ENCODE data around the gene DHTKD1. TPM values are rescaled to one million over a fixed set of nuclear protein-coding genes. Genes with fewer than 3 reads are reported as not detected.

DHTKD1 gene
- total and polyA plus RNA-seq, 2 of the 4 experiments (the other 2 are of a cell fraction): 13.9 to 20.3 TPM

DNA sequence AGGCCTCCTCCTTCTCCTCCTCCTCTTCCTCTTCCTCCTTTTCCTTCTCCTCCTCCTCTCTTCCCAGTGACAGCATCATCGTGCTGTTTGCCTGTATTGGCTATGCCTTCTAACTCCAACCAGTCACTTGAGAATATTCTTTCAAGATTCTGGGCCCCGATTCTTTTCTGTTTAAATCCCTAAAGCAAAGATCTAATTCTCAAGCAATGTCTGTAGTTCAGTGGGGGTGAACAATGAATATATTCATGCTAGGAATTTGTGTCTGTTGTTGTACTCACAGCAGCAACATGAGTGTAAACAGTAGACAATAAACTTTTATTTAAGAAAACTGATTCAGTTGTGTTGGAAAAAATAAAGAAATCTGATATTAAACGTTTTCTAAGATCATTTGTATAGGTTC is 96.3 kb downstream of the DHTKD1 start:
- TF ChIP-seq RAD21 (IDR thresholded peaks at IDR 0.05; ENCODE audit: low read length) (no peak), RFX5 (IDR thresholded peaks at IDR 0.05; ENCODE audit: low read depth, low read length) (no peak), RCOR1 (IDR thresholded peaks at IDR 0.05; ENCODE audit: insufficient replicate concordance, low read length) (no peak)
- TF ChIP-seq, protein P1, sequence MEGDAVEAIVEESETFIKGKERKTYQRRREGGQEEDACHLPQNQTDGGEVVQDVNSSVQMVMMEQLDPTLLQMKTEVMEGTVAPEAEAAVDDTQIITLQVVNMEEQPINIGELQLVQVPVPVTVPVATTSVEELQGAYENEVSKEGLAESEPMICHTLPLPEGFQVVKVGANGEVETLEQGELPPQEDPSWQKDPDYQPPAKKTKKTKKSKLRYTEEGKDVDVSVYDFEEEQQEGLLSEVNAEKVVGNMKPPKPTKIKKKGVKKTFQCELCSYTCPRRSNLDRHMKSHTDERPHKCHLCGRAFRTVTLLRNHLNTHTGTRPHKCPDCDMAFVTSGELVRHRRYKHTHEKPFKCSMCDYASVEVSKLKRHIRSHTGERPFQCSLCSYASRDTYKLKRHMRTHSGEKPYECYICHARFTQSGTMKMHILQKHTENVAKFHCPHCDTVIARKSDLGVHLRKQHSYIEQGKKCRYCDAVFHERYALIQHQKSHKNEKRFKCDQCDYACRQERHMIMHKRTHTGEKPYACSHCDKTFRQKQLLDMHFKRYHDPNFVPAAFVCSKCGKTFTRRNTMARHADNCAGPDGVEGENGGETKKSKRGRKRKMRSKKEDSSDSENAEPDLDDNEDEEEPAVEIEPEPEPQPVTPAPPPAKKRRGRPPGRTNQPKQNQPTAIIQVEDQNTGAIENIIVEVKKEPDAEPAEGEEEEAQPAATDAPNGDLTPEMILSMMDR (conservative IDR thresholded peaks at IDR 0.05; ENCODE audit: low read depth, low read length): no peak
- TF ChIP-seq, protein P2, sequence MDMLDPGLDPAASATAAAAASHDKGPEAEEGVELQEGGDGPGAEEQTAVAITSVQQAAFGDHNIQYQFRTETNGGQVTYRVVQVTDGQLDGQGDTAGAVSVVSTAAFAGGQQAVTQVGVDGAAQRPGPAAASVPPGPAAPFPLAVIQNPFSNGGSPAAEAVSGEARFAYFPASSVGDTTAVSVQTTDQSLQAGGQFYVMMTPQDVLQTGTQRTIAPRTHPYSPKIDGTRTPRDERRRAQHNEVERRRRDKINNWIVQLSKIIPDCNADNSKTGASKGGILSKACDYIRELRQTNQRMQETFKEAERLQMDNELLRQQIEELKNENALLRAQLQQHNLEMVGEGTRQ (IDR thresholded peaks at IDR 0.05; ENCODE audit: low read depth, low read length): no peak
- TF ChIP-seq, protein P3, sequence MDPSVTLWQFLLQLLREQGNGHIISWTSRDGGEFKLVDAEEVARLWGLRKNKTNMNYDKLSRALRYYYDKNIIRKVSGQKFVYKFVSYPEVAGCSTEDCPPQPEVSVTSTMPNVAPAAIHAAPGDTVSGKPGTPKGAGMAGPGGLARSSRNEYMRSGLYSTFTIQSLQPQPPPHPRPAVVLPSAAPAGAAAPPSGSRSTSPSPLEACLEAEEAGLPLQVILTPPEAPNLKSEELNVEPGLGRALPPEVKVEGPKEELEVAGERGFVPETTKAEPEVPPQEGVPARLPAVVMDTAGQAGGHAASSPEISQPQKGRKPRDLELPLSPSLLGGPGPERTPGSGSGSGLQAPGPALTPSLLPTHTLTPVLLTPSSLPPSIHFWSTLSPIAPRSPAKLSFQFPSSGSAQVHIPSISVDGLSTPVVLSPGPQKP (IDR thresholded peaks at IDR 0.05; ENCODE audit: borderline replicate concordance, low read depth, low read length): no peak
- intact Hi-C loops (cut with micrococcal nuclease) (no loop called here), in situ Hi-C loops (cut with MboI; ENCODE audit: low sequenced_read_pairs) (no loop called here), dilution Hi-C loops (cut with HindIII; ENCODE audit: low sequenced_read_pairs, unreplicated experiment) (no loop called here)
- Histone ChIP-seq H2BK20ac (ENCODE audit: low read depth, low read length) (no peak overlapping the region), H3K18ac (ENCODE audit: low read depth, low read length) (no peak overlapping the region), H3K9me1 (ENCODE audit: insufficient read depth, low read length) (peaks cover 3% of the 10 kb centered on the region; the same call in 1 of the 2 replicates), H3K9me3 (ENCODE audit: control insufficient read depth, insufficient read depth, low read length) (no peaks in the 10 kb centered on the region), H3K27ac (ENCODE audit: insufficient read depth, low read length) (no peak overlapping the region), H2AK5ac (ENCODE audit: low read depth, low read length) (no peak overlapping the region), H2BK15ac (ENCODE audit: low read depth, low read length) (no peak overlapping the region), H3K4ac (ENCODE audit: low read depth, low read length) (no peak overlapping the region), H3K36me3 (ENCODE audit: control insufficient read depth, insufficient read depth, low read length) (peaks cover 54% of the 10 kb centered on the region), H4K8ac (ENCODE audit: low read depth in 2 of 2, low read length in 2 of 2) (no peak overlapping the region), H3K14ac (replicated peaks; ENCODE audit: low read depth, low read length) (no peak overlapping the region), H3K23ac (ENCODE audit: low read depth, low read length) (no peak overlapping the region), H4K91ac (ENCODE audit: insufficient read depth, low read depth, low read length) (no peak overlapping the region), H3K9ac (ENCODE audit: low read depth, low read length) (no peak overlapping the region), H3K79me1 (ENCODE audit: low read depth in 1 of 2, low read length in 2 of 2) (peaks cover 0 to 7% of the 10 kb centered on the region in 2 experiments; a peak in 1 of 4 replicates), H3K27me3 (ENCODE audit: control insufficient read depth, insufficient read depth, low read length) (no peaks in the 10 kb centered on the region), H2BK120ac (ENCODE audit: low read depth, low read length) (no peak overlapping the region), H4K5ac (ENCODE audit: low read depth, low read length) (no peak overlapping the region), H3K4me2 (ENCODE audit: low read depth, low read length) (no peak overlapping the region), H3K4me1 (ENCODE audit: control insufficient read depth, insufficient read depth, low read length) (no peaks in the 10 kb centered on the region; the same call in 1 of the 2 replicates), H2AK9ac (replicated peaks; ENCODE audit: low read depth, low read length, poor library complexity) (no peak overlapping the region), H4K20me1 (ENCODE audit: insufficient read depth, low read length) (no peaks in the 10 kb centered on the region), H3K4me3 (ENCODE audit: insufficient read depth, low read depth, low read length) (no peak overlapping the region), H3K56ac (ENCODE audit: extremely low read depth, insufficient read depth, low read length) (no peak overlapping the region), H2BK5ac (ENCODE audit: low read depth, low read length, poor library complexity, severe bottlenecking) (no peak overlapping the region), H2AFZ (replicated peaks; ENCODE audit: low read length, poor library complexity) (no peak overlapping the region)
- POLR2A ChIA-PET (ENCODE audit: unreplicated experiment): no interaction called here
- BruUV-seq (replicated peaks): no TSS peak
- DNase-seq: no peak
- no peak for ATAC-seq (ENCODE audit: low read depth)
- CTCF ChIA-PET: interaction anchor here (0.7 kb wide), 1 partner anchor 640 kb away, joined by 4 read pairs; no protein-coding TSS in a partner anchor
- no CpG with 5 or more reads among the region's 3 CpGs for WGBS, 2 experiments (ENCODE audit: extremely low coverage in 2 of 2, insufficient read length in 1 of 2)

All from IMR-90 (cell line).